Measurements from ENCODE around the gene WIPF2. TPM values are rescaled to one million over a fixed set of nuclear protein-coding genes. Genes with fewer than 3 reads are reported as not detected.

Gene WIPF2
- polyA plus RNA-seq, 4 donors, result 12.5 to 22.9 (median 14.0) TPM

GRCh38 chr17:40307740-40308239, 88.7 kb downstream of the WIPF2 start:
- no peaks in the 10 kb centered on the region for H3K36me3 ChIP-seq (ENCODE audit: control insufficient read depth in 3 of 3, insufficient read depth in 2 of 3, low read depth in 1 of 3, low read length in 3 of 3)
- peak overlapping the region; percentile 55 to 77 (median 69) for H3K27ac ChIP-seq (ENCODE audit: low read depth in 1 of 3, low read length in 2 of 3)
- DNase-seq, result peak in 1 of 2 donors; percentile 57
- 12 to 26% (median 15%) methylated on average over 3 of the region's 3 CpGs for WGBS, 3 donors
- no peaks in the 10 kb centered on the region for H3K9me3 ChIP-seq (ENCODE audit: control insufficient read depth in 2 of 2, insufficient read depth in 1 of 2, low read depth in 1 of 2, low read length in 1 of 2)
- H3K4me1 ChIP-seq (ENCODE audit: control insufficient read depth in 3 of 3, insufficient read depth in 2 of 3, low read depth in 1 of 3, low read length in 2 of 3), result peaks cover 15 to 55% (median 23%) of the 10 kb centered on the region in 3 donors
- no peaks in the 10 kb centered on the region for H3K27me3 ChIP-seq (ENCODE audit: control insufficient read depth in 3 of 3, insufficient read depth in 3 of 3, low read length in 3 of 3)
- no peak for FAIRE-seq
- H3K4me3 ChIP-seq (ENCODE audit: low read depth in 1 of 3, low read length in 3 of 3), result no peak overlapping the region

GRCh38 chr17:40309031-40309948, 90.2 kb downstream of the WIPF2 start, which contains the start of gene RARA:
Gene RARA, plus strand, starts transcription at chr17:40309180. Its CDS starts 22,039 bp downstream, at chr17:40331219.
- H3K9me3 ChIP-seq (ENCODE audit: control insufficient read depth in 2 of 2, insufficient read depth in 1 of 2, low read depth in 1 of 2, low read length in 1 of 2), result no peaks in the 10 kb centered on the region
- H3K27me3 ChIP-seq (ENCODE audit: control insufficient read depth in 3 of 3, insufficient read depth in 3 of 3, low read length in 3 of 3), result no peaks in the 10 kb centered on the region
- 7 to 13% (median 11%) methylated on average over 20 of the region's 20 CpGs for WGBS, 3 donors
- no peak for FAIRE-seq
- peak within 1 kb of the TSS in 2 of 3 donors; percentile 56 to 71 for H3K4me3 ChIP-seq (ENCODE audit: low read depth in 1 of 3, low read length in 3 of 3)
- peaks cover 15 to 55% (median 28%) of the 10 kb centered on the region in 3 donors for H3K4me1 ChIP-seq (ENCODE audit: control insufficient read depth in 3 of 3, insufficient read depth in 2 of 3, low read depth in 1 of 3, low read length in 2 of 3)
- peak; percentile 67 to 85 for DNase-seq
- no peaks in the 10 kb centered on the region for H3K36me3 ChIP-seq (ENCODE audit: control insufficient read depth in 3 of 3, insufficient read depth in 2 of 3, low read depth in 1 of 3, low read length in 3 of 3)
- H3K27ac ChIP-seq (ENCODE audit: low read depth in 1 of 3, low read length in 2 of 3), result peak within 1 kb of the TSS; percentile 28 to 77 (median 69)

GRCh38 chr17:40309949-40310510, 90.9 kb downstream of the WIPF2 start:
- H3K27me3 ChIP-seq (ENCODE audit: control insufficient read depth in 3 of 3, insufficient read depth in 3 of 3, low read length in 3 of 3), result no peaks in the 10 kb centered on the region
- DNase-seq (no peak), FAIRE-seq (no peak)
- H3K36me3 ChIP-seq (ENCODE audit: control insufficient read depth in 3 of 3, insufficient read depth in 2 of 3, low read depth in 1 of 3, low read length in 3 of 3), result no peaks in the 10 kb centered on the region
- no peaks in the 10 kb centered on the region for H3K9me3 ChIP-seq (ENCODE audit: control insufficient read depth in 2 of 2, insufficient read depth in 1 of 2, low read depth in 1 of 2, low read length in 1 of 2)
- H3K4me3 ChIP-seq (ENCODE audit: low read depth in 1 of 3, low read length in 3 of 3), result peak overlapping the region in 1 of 3 donors; percentile 71
- peaks cover 15 to 60% (median 33%) of the 10 kb centered on the region in 3 donors for H3K4me1 ChIP-seq (ENCODE audit: control insufficient read depth in 3 of 3, insufficient read depth in 2 of 3, low read depth in 1 of 3, low read length in 2 of 3)
- H3K27ac ChIP-seq (ENCODE audit: low read depth in 1 of 3, low read length in 2 of 3), result peak overlapping the region in 2 of 3 donors; percentile 24 to 66
- 60 to 75% (median 72%) methylated on average over 2 of the region's 2 CpGs for WGBS, 3 donors

- Histone ChIP-seq H3K36me3 (ENCODE audit: control insufficient read depth in 3 of 3, insufficient read depth in 2 of 3, low read depth in 1 of 3, low read length in 3 of 3) (no peaks in the 10 kb centered on the region), H3K9me3 (ENCODE audit: control insufficient read depth in 2 of 2, insufficient read depth in 1 of 2, low read depth in 1 of 2, low read length in 1 of 2) (no peaks in the 10 kb centered on the region), H3K4me1 (ENCODE audit: control insufficient read depth in 3 of 3, insufficient read depth in 2 of 3, low read depth in 1 of 3, low read length in 2 of 3) (peaks cover 15 to 69% (median 38%) of the 10 kb centered on the region in 3 donors), H3K27me3 (ENCODE audit: control insufficient read depth in 3 of 3, insufficient read depth in 3 of 3, low read length in 3 of 3) (no peaks in the 10 kb centered on the region), H3K27ac (ENCODE audit: low read depth in 1 of 3, low read length in 2 of 3) (no peak overlapping the region), H3K4me3 (ENCODE audit: low read depth in 1 of 3, low read length in 3 of 3) (no peak overlapping the region)
- FAIRE-seq, result no peak
- WGBS, 3 donors, result 35 to 60% (median 36%) methylated on average over 7 of the region's 7 CpGs
- DNase-seq, result no peak
These were observed 91.8 kb downstream of the WIPF2 start for GRCh38 chr17:40310882-40311391.

GRCh38 chr17:40311575-40311974, 92.5 kb downstream of the WIPF2 start:
- no peak overlapping the region for H3K4me3 ChIP-seq (ENCODE audit: low read depth in 1 of 3, low read length in 3 of 3)
- DNase-seq (no peak), FAIRE-seq (no peak)
- H3K9me3 ChIP-seq (ENCODE audit: control insufficient read depth in 2 of 2, insufficient read depth in 1 of 2, low read depth in 1 of 2, low read length in 1 of 2), result no peaks in the 10 kb centered on the region
- H3K27me3 ChIP-seq (ENCODE audit: control insufficient read depth in 3 of 3, insufficient read depth in 3 of 3, low read length in 3 of 3), result no peaks in the 10 kb centered on the region
- no peaks in the 10 kb centered on the region for H3K36me3 ChIP-seq (ENCODE audit: control insufficient read depth in 3 of 3, insufficient read depth in 2 of 3, low read depth in 1 of 3, low read length in 3 of 3)
- WGBS, 3 donors, result 16 to 35% (median 30%) methylated on average over 2 of the region's 2 CpGs
- no peak overlapping the region for H3K27ac ChIP-seq (ENCODE audit: low read depth in 1 of 3, low read length in 2 of 3)
- peaks cover 12 to 70% (median 42%) of the 10 kb centered on the region in 3 donors for H3K4me1 ChIP-seq (ENCODE audit: control insufficient read depth in 3 of 3, insufficient read depth in 2 of 3, low read depth in 1 of 3, low read length in 2 of 3)

GRCh38 chr17:40312131-40312731, 93.1 kb downstream of the WIPF2 start:
- H3K4me1 ChIP-seq (ENCODE audit: control insufficient read depth in 3 of 3, insufficient read depth in 2 of 3, low read depth in 1 of 3, low read length in 2 of 3), result peaks cover 13 to 70% (median 39%) of the 10 kb centered on the region in 3 donors
- no peaks in the 10 kb centered on the region for H3K27me3 ChIP-seq (ENCODE audit: control insufficient read depth in 3 of 3, insufficient read depth in 3 of 3, low read length in 3 of 3)
- no peak overlapping the region for H3K27ac ChIP-seq (ENCODE audit: low read depth in 1 of 3, low read length in 2 of 3)
- FAIRE-seq, result no peak
- no peak for DNase-seq
- no peak overlapping the region for H3K4me3 ChIP-seq (ENCODE audit: low read depth in 1 of 3, low read length in 3 of 3)
- H3K36me3 ChIP-seq (ENCODE audit: control insufficient read depth in 3 of 3, insufficient read depth in 2 of 3, low read depth in 1 of 3, low read length in 3 of 3), result no peaks in the 10 kb centered on the region
- 58 to 80% (median 79%) methylated on average over 7 of the region's 7 CpGs for WGBS, 3 donors
- H3K9me3 ChIP-seq (ENCODE audit: control insufficient read depth in 2 of 2, insufficient read depth in 1 of 2, low read depth in 1 of 2, low read length in 1 of 2), result no peaks in the 10 kb centered on the region

- Histone ChIP-seq H3K27ac (ENCODE audit: low read depth in 1 of 3, low read length in 2 of 3) (peak overlapping the region in 1 of 3 donors; percentile 11), H3K27me3 (ENCODE audit: control insufficient read depth in 3 of 3, insufficient read depth in 3 of 3, low read length in 3 of 3) (no peaks in the 10 kb centered on the region), H3K9me3 (ENCODE audit: control insufficient read depth in 2 of 2, insufficient read depth in 1 of 2, low read depth in 1 of 2, low read length in 1 of 2) (no peaks in the 10 kb centered on the region), H3K36me3 (ENCODE audit: control insufficient read depth in 3 of 3, insufficient read depth in 2 of 3, low read depth in 1 of 3, low read length in 3 of 3) (no peaks in the 10 kb centered on the region), H3K4me3 (ENCODE audit: low read depth in 1 of 3, low read length in 3 of 3) (no peak overlapping the region), H3K4me1 (ENCODE audit: control insufficient read depth in 3 of 3, insufficient read depth in 2 of 3, low read depth in 1 of 3, low read length in 2 of 3) (peaks cover 9 to 68% (median 36%) of the 10 kb centered on the region in 3 donors)
- WGBS, 3 donors, result 66 to 73% (median 71%) methylated on average over 4 of the region's 4 CpGs
- DNase-seq (no peak), FAIRE-seq (no peak)
These were observed 94.0 kb downstream of the WIPF2 start for GRCh38 chr17:40312893-40313667.

Data from small intestine (tissue), 7 donors.